Stomach (tissue), 4 donors: Measurements from ENCODE around the gene CPNE1.

Experiments used
- POLR2A ChIP-seq, 4 donors: fragments of 450-650 bp; IDR thresholded peaks; one replicate each; pipeline ENCODE4 v1.6.1; 2016; ENCODE audit warnings: antibody characterized with exemption in 4 of 4, control low read depth in 2 of 4, mild to moderate bottlenecking in 1 of 4, moderate library complexity in 1 of 4
- TF ChIP-seq, protein P1 (sequence below), 7 experiments: fragments of 450-650 bp in 4 of 7; fragments of 200-600 bp in 3 of 7; sonication (generic) in 3 of 7; IDR thresholded peaks; one replicate each; pipeline ENCODE4 v1.5.1; 2016 to 2019; ENCODE audit warnings: antibody characterized with exemption in 7 of 7, control low read depth in 2 of 7, mild to moderate bottlenecking in 1 of 7

DNA sequence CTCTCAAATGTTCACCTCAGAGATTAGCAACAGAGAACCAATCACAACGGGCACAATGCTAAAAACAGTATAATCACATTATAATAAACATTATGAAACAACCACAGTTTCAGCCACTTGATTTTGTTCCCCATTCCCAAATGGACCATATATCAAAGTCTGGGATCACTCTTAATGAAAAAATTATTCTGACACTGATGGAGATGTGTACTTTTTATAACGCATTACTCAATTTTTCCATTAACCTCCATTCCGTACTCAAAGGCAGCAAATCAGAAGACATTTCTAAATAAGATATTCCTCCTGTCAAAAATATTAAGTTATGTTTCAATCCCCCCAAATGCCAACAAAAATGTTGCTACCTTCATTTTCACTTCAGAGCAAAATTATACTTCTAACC lies 2.8 kb downstream of the CPNE1 start:
- TF ChIP-seq, protein P1, sequence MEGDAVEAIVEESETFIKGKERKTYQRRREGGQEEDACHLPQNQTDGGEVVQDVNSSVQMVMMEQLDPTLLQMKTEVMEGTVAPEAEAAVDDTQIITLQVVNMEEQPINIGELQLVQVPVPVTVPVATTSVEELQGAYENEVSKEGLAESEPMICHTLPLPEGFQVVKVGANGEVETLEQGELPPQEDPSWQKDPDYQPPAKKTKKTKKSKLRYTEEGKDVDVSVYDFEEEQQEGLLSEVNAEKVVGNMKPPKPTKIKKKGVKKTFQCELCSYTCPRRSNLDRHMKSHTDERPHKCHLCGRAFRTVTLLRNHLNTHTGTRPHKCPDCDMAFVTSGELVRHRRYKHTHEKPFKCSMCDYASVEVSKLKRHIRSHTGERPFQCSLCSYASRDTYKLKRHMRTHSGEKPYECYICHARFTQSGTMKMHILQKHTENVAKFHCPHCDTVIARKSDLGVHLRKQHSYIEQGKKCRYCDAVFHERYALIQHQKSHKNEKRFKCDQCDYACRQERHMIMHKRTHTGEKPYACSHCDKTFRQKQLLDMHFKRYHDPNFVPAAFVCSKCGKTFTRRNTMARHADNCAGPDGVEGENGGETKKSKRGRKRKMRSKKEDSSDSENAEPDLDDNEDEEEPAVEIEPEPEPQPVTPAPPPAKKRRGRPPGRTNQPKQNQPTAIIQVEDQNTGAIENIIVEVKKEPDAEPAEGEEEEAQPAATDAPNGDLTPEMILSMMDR (IDR thresholded peaks at IDR 0.05): no peak
- no peak for TF ChIP-seq POLR2A (IDR thresholded peaks at IDR 0.05)
